ENCODE data around the gene OR5B2.
"Not testable (repeated sequence)": the region's sequence is repeated elsewhere in the genome, so short reads cannot be mapped to it uniquely, and the experiment has no call there.

Gene OR5B2

DNA sequence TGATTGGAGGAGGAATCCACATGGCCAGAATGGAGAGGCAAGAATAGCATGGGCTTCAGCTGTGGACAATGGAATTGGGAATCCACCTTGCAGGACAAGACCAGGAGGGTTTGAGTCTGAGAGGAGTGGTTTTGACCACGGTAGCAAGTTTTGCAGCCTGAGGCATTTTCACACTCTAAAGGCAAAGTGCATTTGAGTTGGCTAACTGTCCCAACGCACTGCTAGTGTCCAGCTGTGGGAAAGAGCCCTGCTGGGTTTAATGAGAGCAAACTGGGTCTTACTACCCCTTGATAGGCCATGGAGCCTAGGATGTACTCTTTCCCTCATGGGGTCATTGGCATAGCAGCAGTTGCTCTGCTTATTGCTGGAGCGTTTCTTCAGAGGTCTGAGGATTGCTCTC is at the start of gene OR5B2:
OR5B2 (minus strand) TSS at position 101 of the 400 bp plus-strand sequence. CDS start 4,860 bp downstream, outside the sequence.
- DNase-seq (ENCODE audit: low spot score) = no peak

DNA sequence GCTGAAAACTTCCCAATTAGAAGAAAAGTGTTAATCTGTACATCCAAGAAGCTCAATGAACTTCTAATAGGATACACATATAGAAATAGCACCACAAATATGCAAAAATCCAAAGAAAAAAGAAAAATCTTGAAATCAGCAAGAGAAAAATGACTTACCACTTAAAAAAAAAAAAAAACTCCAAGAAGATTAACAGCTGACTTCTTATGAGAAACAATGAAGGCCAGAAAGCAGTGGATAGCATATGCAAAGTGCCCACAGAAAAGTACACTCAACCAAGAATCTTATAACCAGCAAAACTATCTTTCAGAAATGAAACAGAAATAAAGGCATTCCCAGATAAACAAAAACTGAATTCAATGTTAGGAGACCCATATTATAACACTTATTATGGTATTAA is 44.0 kb upstream of the OR5B2 start:
- DNase-seq (ENCODE audit: low spot score) = no peak

DNA sequence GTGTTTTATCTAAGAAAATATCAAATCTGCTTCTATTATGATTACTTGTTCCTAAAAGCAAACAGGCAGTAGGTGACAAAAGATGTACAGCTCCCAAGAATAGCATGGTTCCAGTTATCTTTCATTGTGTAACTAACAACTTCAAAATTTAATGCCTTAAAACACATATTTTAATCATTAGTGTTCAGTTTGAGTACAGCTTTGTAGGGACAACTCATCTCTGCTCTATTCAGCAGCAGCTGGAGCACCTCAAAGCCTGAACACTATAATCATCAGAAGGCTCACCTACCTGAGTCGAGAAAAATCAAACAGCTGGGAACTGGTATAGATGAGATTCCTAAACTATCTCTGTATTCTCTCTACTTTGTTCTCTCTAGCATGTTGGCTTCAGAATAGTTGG is 38.4 kb upstream of the OR5B2 start:
- no peak for DNase-seq (ENCODE audit: low spot score)

DNA sequence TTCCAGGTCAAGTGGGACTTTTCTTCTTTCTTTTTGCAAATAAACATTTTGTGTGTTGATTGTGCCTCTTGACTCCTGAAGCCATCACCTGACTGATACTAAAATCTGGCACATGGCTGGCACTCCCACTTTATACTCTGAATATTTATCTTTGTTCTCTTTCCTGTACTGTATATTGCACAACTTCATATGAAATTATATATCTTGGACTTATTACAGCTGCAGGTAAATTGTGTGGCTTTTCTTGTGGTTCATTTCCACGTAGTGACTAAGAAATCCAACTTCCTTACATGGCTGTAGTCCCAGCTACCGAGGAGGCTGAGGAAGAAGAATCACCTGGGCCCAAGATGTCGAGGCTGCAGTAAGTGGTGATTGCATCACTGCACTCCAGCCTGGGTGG is 37.8 kb upstream of the OR5B2 start:
- DNase-seq (ENCODE audit: low spot score) = no peak

DNA sequence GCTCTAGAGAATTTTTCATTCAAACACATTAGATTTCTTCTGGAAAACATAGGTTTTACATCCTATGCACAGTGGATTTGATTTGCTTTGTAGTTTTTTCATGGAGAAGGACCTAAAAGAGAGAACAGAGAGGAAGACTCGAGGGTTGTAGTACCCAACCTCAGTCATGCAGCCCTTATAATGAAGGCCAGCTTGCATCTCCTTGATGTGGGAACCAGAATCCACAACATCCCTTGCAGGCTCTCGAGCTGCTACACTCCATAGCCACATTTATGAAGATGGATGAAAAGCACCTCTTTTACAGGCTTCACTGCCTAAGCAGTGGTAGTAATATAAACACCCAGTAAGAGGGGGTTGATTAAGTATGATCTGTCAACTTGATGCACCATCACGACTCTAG is 23.7 kb upstream of the OR5B2 start:
- no peak for DNase-seq (ENCODE audit: low spot score)

DNA sequence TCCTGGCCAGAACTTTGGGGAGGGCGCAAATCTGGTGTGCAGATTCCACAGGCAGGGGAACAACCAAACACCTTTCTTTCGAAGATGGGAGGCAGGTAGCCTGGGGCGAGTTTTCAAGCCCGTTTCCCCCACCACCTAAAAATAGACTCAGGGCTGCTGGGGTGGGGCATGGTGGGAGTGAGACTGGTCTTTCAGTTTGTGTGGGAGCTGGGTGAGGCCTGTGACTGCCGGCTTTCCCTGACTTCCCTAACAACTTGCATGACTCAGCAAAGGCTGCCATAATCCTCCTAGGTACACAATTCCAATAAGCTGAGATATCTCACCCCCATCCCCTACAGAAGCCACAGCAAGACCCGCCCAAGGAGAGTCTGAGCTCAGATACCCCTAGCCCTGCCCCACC is 18.4 kb upstream of the OR5B2 start:
- no peak for DNase-seq (ENCODE audit: low spot score)

DNA sequence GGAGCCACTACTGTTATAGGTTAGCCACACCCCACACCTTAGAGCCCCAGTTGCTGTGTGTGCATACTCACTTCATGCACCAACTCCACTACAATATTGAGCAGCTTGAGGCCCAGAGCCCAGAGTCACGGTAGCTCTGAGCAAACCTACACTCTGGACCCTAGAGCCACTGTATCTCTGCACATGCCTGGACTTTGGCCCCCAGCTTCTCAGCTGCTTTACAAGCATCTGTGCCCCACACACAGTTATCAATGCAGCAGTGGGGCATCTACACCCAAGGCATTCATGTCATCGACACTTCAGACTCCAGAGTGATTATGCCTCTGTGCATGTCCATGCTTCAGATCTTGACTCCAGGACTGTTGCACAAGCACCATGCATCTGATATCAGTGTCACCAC is 16.4 kb upstream of the OR5B2 start:
- DNase-seq (ENCODE audit: low spot score) = no peak

DNA sequence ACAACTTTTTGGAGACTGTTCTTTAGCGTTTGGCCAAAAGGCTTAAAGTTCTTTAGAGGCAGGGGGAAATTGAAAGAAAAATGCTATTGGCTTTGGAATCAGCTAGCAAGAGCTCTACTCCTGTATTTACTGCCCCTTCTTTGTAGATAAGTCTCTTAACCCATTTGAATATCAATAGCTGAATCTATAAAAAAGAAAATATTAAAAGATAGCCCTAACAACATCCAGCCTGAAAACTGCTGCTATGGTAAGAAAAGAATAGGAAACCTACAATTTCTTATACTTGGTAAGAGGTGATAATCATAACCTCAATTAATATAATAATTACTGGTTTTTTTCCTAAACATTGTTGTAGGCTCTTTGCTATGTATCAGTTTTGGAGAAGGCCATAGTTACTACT is 14.2 kb upstream of the OR5B2 start, which contains the start of gene OR5B12:
OR5B12 (minus strand) TSS at position 101 of the 400 bp plus-strand sequence. CDS start 2,085 bp downstream, outside the sequence.
- no peak for DNase-seq (ENCODE audit: low spot score)

DNA sequence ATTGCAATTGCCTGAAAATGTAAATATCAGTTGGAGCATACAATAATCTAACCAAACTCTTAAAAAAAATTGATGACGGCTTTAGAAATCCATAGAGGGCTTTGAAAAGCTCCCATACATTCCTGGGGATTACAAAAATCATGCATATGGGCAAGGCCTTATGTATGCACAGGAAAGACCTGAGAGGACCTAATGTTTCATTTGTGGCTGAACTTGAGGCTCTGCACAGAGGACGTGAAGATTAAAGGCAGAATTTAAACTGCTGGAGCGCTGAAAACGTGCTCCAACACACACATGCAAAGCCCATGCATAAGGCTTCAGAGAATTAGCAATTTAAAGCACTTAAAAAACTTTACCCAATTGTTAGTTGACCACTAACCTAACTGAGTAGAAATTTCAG is 10.6 kb upstream of the OR5B2 start:
- no peak for DNase-seq (ENCODE audit: low spot score)

DNA sequence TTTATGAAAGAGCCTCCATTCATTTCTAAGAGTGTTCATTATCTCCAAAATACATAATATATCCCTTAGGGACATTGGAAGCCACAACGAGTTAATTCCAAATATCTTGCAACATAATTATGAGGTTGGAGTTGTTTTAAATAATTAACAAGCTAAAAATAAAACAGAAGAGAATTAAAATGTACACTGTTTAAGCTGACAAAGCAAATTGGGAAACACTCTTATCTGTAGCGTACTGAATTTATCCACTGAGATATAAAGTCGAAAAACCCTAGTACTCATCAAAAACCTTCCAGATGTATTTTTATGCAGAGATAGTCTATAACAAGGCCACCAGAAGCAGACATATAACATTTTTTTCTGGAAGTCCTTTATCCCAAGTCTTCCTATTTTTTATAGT is 6.3 kb upstream of the OR5B2 start:
- no peak for DNase-seq (ENCODE audit: low spot score)

DNA sequence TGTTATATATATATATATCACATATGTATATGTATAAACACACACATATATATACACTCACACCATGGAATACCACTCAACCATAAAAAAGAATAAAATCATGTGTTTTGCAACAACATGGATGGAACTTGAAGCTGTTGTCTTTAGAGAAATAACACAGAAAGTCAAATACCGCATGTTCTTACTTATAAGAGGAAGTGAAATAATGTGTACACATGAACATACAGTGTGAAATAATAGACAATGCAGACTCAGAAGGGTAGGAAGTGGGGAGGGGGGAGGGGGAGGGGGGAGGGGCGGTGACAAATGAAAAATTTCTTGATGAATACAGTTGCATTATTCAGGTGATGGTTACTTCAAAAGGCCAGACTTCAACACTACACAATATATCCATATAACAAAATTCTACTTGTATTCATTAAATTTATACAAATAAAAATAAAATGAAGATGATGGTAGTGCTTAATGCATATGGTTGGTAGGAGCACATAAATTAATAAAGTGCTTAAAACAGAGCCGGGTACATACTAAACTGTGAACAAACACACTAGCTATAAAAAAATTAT is 5.8 kb upstream of the OR5B2 start:
- DNase-seq (ENCODE audit: low spot score) = no peak

DNA sequence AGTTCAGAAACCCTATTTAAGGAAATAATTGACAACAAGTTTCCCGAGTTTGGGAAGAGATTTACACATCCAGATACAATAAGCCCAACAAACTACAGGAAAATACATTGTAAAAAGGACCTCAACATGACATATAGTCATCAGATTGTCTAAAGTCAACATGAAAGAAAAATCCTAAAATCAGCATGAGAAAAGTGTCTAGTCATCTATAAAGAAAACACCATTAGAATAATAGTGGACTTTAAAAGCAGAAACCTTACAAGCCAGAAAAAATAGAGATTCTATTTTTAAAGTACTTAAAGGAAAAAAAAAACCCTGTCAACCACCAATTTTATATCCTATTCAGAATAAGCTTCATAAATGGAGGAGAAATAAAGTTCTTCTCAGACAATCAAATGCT is 1.4 kb upstream of the OR5B2 start:
- no peak for DNase-seq (ENCODE audit: low spot score)

DNA sequence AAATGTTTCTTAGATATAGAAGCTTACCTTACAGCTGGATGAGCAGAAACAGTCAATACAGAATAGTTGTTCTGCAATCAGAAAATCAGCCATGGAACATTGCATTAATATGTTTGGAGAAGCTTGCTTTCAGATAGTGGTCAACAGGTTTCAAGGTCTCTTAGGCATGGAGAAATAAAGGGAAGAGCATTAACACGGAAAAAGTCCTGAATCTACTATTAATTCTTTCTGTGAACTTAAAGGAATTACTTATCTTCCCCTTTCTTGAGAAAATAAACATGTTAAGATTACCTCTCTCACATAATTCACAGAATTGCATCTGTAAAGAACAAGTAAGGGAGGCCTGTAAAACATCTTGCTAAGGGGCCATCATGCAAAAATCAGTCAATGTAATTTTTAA is 21.1 kb downstream of the OR5B2 start, which contains the start of gene OR5B3:
OR5B3 (minus strand) TSS at position 101 of the 400 bp plus-strand sequence. CDS start 3,465 bp downstream, outside the sequence.
- DNase-seq (ENCODE audit: low spot score) = no peak

DNA sequence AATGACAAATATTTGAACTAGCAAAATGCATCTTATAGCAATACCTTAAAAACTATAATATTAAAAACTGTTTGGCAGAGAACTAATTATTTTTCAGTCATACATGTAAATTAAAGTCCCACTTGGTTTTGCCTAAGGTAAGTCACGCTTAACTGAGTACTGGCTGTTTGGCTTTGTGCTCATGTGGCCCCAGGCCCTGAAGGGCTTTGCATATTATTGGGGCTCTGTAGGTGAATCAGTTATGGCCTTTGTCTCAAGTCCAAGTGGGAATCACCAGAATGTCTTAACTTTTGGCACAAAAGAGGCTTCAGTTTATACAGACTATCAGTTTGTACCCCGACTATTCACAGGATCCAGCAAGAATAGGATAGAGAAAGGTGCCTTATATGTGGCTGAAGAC is 28.3 kb downstream of the OR5B2 start:
- not testable (repeated sequence) for DNase-seq (ENCODE audit: low spot score)

DNA sequence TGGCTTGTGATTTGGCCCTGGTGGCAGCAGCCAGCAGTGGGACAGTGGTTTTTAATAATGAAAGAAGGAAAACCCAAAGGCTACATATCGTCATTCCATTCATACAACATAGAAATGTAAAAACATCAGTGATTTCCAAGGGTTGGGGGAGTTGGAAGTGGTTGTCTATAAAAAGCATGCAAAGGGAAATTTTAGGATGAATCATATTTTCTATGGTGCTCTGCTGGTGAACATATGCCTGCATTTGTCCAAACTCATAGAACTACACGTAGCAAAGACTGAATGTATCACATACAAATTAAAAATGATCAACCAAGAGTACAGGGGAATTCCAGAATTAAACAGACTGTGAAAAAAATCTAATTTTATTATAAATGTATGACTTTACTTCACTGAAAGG is 32.3 kb downstream of the OR5B2 start:
- DNase-seq (ENCODE audit: low spot score) = no peak

DNA sequence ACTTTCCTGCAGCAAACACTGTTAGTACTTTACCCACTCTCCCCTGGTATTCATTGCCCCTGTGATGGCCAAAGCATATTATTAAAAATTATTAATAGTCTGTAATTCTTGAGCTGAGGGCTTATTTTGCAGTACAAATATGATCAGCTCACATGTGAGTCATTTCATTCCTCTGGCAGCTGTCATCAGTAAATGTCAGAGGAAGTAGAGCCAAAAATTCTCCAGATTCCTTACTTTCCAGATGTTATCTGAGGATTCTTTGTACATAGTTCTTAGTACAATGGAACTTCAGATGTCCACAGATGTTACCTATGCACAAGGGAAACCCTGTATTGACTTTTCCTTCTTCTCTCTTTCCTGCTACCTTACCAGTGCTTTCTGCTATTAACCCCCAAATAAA is 33.7 kb downstream of the OR5B2 start:
- DNase-seq (ENCODE audit: low spot score) = peak; percentile 57

DNA sequence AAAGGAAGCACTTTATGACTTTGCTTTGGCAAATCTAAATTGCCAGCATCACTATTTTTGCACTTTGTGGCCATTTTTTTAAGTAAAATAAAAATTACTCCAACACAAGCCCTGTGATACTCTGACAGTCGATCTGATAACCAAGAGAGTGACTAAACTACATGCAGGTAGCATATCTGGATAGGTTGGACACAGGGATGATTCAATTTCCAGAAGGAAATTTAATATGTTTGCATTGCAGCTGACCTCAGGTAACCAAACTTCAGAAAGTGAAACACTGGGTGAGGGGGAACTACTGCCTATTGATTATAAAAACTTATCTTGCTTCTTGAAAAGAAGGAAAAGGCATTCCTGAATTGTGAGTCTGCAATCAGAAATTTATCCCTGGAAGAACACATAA is 35.2 kb downstream of the OR5B2 start:
- DNase-seq (ENCODE audit: low spot score) = no peak

DNA sequence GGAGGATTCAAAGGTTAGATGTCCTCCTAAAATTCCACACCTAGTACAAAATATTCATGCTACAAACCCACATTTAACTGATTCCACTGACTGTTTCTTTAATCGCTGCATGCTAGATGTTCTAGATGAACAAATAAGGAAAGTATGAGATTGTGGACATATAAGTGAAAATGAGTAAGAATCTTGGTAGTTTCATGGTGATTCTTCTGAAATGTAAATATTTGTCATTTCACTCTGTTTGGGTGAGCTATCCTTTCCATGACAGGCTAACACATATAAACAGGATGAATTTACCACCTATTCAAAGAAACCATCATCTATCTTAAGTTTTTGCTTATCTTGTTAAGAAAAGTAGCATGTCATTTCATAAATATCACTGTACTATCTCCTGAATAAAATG is 36.0 kb downstream of the OR5B2 start:
- DNase-seq (ENCODE audit: low spot score) = no peak

DNA sequence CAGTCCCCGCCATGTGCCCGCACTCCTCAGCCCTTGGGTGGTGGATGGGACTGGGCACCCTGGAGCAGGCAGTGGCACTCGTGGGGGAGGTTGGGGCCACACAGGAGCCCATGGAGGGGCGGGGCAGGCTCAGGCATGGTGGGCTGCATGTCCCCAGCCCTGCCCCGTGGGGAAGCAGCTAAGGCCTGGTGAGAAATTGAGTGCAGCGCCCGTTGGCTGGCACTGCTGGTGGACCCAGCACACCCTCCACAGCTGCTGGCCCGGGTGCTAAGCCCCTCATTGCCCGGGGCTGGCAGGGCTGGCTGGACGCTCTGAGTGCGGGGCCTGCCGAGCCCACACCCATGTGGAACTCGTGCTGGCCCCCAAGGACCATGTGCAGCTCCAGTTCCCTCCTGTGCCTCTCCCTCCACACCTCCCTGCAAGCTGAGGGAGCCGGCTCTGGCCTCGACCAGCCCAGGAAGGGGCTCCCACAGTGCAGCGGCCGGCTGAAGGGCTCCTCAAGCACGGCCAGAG is 37.3 kb downstream of the OR5B2 start:
- no peak for DNase-seq (ENCODE audit: low spot score)

Data from AG08395 (cell line).